GM23248 (cell line): ENCODE measurements around the gene CLDND2. TPM values are rescaled to one million over a fixed set of nuclear protein-coding genes. Genes with fewer than 3 reads are reported as not detected.
A peak's percentile ranks its signal among the peaks of the same experiment; 100 is the strongest.

ENCODE experiments used
- DNase-seq: peaks from one replicate; pipeline ENCODE4 v3.0.0-alpha.2; 2015
- H2AFZ ChIP-seq: fragments of 200-600 bp; sonication (generic); 2 replicates; pipeline ENCODE4 v1.6.1; 2016; ENCODE audit warnings: antibody characterized with exemption
- H3F3A ChIP-seq: fragments of 200-600 bp; sonication (generic); 2 replicates; pipeline ENCODE4 v1.6.1; 2016; ENCODE audit warnings: mild to moderate bottlenecking, antibody characterized with exemption, mixed run types; ENCODE audit not compliant: insufficient read depth
- H3K27ac ChIP-seq: fragments of 200-600 bp; sonication (generic); 2 replicates; pipeline ENCODE4 v1.5.1; 2016; ENCODE audit warnings: mild to moderate bottlenecking
- H3K27me3 ChIP-seq: fragments of 200-600 bp; sonication (generic); replicated peaks from 2 replicates; pipeline ENCODE4 v1.6.1; 2016; ENCODE audit warnings: mild to moderate bottlenecking; ENCODE audit not compliant: insufficient read depth
- H3K36me3 ChIP-seq: fragments of 200-600 bp; sonication (generic); 2 replicates; pipeline ENCODE4 v1.6.1; 2016; ENCODE audit warnings: low read depth, mild to moderate bottlenecking
- H3K4me1 ChIP-seq: fragments of 200-600 bp; sonication (generic); 2 replicates; pipeline ENCODE4 v1.6.1; 2016; ENCODE audit warnings: mild to moderate bottlenecking; ENCODE audit not compliant: insufficient read depth
- H3K4me2 ChIP-seq: fragments of 200-600 bp; sonication (generic); one replicate; pipeline ENCODE4 v1.6.1; 2016; ENCODE audit warnings: mild to moderate bottlenecking; ENCODE audit not compliant: unreplicated experiment
- H3K4me3 ChIP-seq: fragments of 200-600 bp; sonication (generic); 2 replicates; pipeline ENCODE4 v1.5.1; 2016; ENCODE audit warnings: mild to moderate bottlenecking
- H3K79me2 ChIP-seq: fragments of 200-600 bp; sonication (generic); 2 replicates; pipeline ENCODE4 v1.6.1; 2016; ENCODE audit warnings: mild to moderate bottlenecking; ENCODE audit not compliant: insufficient read depth
- H3K9ac ChIP-seq: fragments of 200-600 bp; sonication (generic); 2 replicates; pipeline ENCODE4 v1.6.1; 2016; ENCODE audit warnings: mild to moderate bottlenecking
- H3K9me2 ChIP-seq: fragments of 200-600 bp; sonication (generic); 2 replicates; pipeline ENCODE4 v1.6.1; 2016; ENCODE audit warnings: mixed run types, mild to moderate bottlenecking, moderate library complexity; ENCODE audit not compliant: insufficient read depth
- H3K9me3 ChIP-seq: fragments of 200-600 bp; sonication (generic); one replicate; pipeline ENCODE4 v1.6.1; 2017; ENCODE audit warnings: low read depth
- H4K20me1 ChIP-seq: fragments of 200-600 bp; sonication (generic); 2 replicates; pipeline ENCODE4 v1.6.0; 2016; ENCODE audit not compliant: insufficient read depth
- EZH2 ChIP-seq: fragments of 200-600 bp; sonication (generic); IDR thresholded peaks from 2 replicates; pipeline ENCODE4 v1.6.1; 2018; ENCODE audit warnings: antibody characterized with exemption, mild to moderate bottlenecking; ENCODE audit not compliant: insufficient read depth, poor library complexity, severe bottlenecking
- EZH2phosphoT487 ChIP-seq: fragments of 200-600 bp; sonication (generic); IDR thresholded peaks from 2 replicates; pipeline ENCODE4 v1.6.1; 2018; ENCODE audit warnings: antibody characterized with exemption, moderate library complexity, mild to moderate bottlenecking, low read depth; ENCODE audit not compliant: insufficient read depth
- WGBS, 2 experiments: methylation state at CpG; one replicate each; pipeline ENCODE4 v1.1.6; 2015 to 2017; ENCODE audit warnings: low lambda C conversion rate in 2 of 2, low coverage in 1 of 2; ENCODE audit errors: missing lambda C conversion rate in 2 of 2; 5-methylcytosine and 5-hydroxymethylcytosine counted together
- in situ Hi-C: fragments of 300-500 bp; cut with MboI; formaldehyde crosslinking; loops from 2 replicates; pipeline ENCODE4 v1.15.0; 2020
- polyA plus RNA-seq: library from polyadenylated mRNA; unstranded; fragments of >200 nt; fragmentation: Nextera tagmentation; extraction: Ambion mirVana; gene quantifications from 2 replicates; pipeline ENCODE4 v1.2.1, GENCODE V29; 2016
- total RNA-seq: library from RNA; depleted of rRNA; stranded (reverse); fragments of >200 nt; shearing (Covaris generic); gene quantifications from 2 replicates; pipeline ENCODE4 v1.2.3, GENCODE V29; 2014

CLDND2 gene
- total and polyA plus RNA-seq, 2 experiments from 2014 or later: 1.0 TPM; not detected in 1

GRCh38 chr19:51394050-51394836, 25.4 kb upstream of the CLDND2 start:
- H3K36me3 ChIP-seq: no peaks in the 10 kb centered on the region
- 2 to 3% methylated on average over 45 of the region's 45 CpGs for WGBS, 2 experiments
- peak overlapping the region; percentile 88 for H3K4me2 ChIP-seq
- no peaks in the 10 kb centered on the region for H4K20me1 ChIP-seq
- no peaks in the 10 kb centered on the region for H3K9me3 ChIP-seq
- H3K27me3 ChIP-seq: no peaks in the 10 kb centered on the region
- no peaks in the 10 kb centered on the region for H3K79me2 ChIP-seq
- TF ChIP-seq EZH2 (no peak), EZH2phosphoT487 (no peak)
- peak overlapping the region; percentile 42 for H3K27ac ChIP-seq
- peak overlapping the region; percentile 72 for H3K4me3 ChIP-seq
- in situ Hi-C loops: no loop called here
- H3F3A ChIP-seq: no peaks in the 10 kb centered on the region
- peak overlapping the region; percentile 67 for H3K9ac ChIP-seq
- peak overlapping the region; percentile 97 for H2AFZ ChIP-seq
- peak; percentile 99 for DNase-seq
- H3K4me1 ChIP-seq: no peaks in the 10 kb centered on the region
- H3K9me2 ChIP-seq: no peaks in the 10 kb centered on the region

DNA sequence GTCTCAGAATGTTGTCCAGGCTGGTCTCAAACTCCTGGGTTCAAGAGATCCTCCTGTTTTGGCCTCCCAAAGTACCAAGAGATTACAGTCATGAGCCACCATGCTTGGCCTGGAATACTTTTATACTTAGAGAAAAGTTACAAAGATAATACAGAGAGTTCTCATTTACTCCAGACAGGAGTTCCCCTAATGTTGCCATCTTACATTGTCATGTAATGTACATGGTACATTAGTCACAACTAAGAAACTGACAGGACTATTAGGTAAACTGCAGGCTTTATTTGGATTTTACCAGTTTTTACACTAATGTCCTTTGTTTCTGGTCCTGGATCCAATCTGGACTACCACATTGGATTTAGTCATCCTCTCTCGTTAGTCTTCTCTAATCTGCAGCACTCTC, 23.9 kb upstream of the CLDND2 start:
- Histone ChIP-seq H3K4me1 (no peaks in the 10 kb centered on the region), H3K36me3 (no peaks in the 10 kb centered on the region), H2AFZ (no peak overlapping the region), H3K9me3 (no peaks in the 10 kb centered on the region), H3K27ac (no peak overlapping the region), H3K4me2 (no peak overlapping the region), H3K9ac (no peak overlapping the region), H3K79me2 (no peaks in the 10 kb centered on the region), H3K4me3 (no peak overlapping the region), H3K27me3 (no peaks in the 10 kb centered on the region), H4K20me1 (no peaks in the 10 kb centered on the region), H3F3A (no peaks in the 10 kb centered on the region), H3K9me2 (no peaks in the 10 kb centered on the region)
- 89 to 100% methylated on average over 1 of the region's 1 CpG for WGBS, 2 experiments
- no peak for DNase-seq
- in situ Hi-C loops: no loop called here
- TF ChIP-seq EZH2: no peak
- TF ChIP-seq EZH2phosphoT487: no peak

DNA sequence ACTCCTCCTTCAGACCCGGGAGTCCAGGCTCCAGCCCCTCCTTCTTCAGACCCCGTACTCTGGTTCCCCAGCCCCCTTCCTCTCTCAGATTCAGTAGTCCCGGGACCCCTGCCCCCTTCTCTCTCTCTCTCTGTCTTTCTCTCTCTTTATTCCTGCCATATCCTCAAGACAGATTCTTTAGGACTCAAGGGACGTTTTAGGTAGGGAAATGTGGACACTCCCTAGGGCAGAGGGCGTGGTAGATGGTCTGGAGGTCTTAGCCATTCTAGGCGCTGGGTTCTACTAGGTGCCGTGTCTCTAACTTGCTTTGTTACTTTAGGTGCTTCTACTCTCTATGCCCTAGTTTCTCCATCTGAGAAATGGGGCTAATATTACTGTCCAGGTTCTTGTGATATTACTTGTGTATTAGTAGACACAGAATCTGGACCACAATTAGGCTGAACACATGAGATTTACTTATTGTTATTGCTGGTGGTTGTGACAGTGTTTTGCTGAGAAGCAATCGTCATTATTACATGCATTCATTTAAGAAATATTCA, 22.3 kb upstream of the CLDND2 start:
- no peak for DNase-seq
- no peaks in the 10 kb centered on the region for H3K9me2 ChIP-seq
- no peaks in the 10 kb centered on the region for H3K4me1 ChIP-seq
- TF ChIP-seq EZH2phosphoT487 (no peak), EZH2 (no peak)
- no peaks in the 10 kb centered on the region for H4K20me1 ChIP-seq
- H3K4me2 ChIP-seq: no peak overlapping the region
- 45 to 52% methylated on average over 6 to 8 of the region's 8 CpGs for WGBS, 2 experiments
- H3K4me3 ChIP-seq: no peak overlapping the region
- H3K79me2 ChIP-seq: no peaks in the 10 kb centered on the region
- H3K36me3 ChIP-seq: no peaks in the 10 kb centered on the region
- no peaks in the 10 kb centered on the region for H3F3A ChIP-seq
- H3K9ac ChIP-seq: no peak overlapping the region
- peak overlapping the region; percentile 65 for H2AFZ ChIP-seq
- H3K27me3 ChIP-seq: no peaks in the 10 kb centered on the region
- in situ Hi-C loops: no loop called here
- no peaks in the 10 kb centered on the region for H3K9me3 ChIP-seq
- H3K27ac ChIP-seq: no peak overlapping the region

- Histone ChIP-seq H3K9me2 (no peaks in the 10 kb centered on the region), H3K27ac (no peak overlapping the region), H3K9me3 (no peaks in the 10 kb centered on the region)
Measured at GRCh38 chr19:51389143-51389542, 20.3 kb upstream of the CLDND2 start.

More at GRCh38 chr19:51389143-51389542, 20.3 kb upstream of the CLDND2 start:
- Histone ChIP-seq H3K4me3 (no peak overlapping the region), H4K20me1 (no peaks in the 10 kb centered on the region), H3K79me2 (no peaks in the 10 kb centered on the region), H3K4me1 (no peaks in the 10 kb centered on the region), H3F3A (no peaks in the 10 kb centered on the region), H3K36me3 (no peaks in the 10 kb centered on the region), H2AFZ (no peak overlapping the region), H3K9ac (no peak overlapping the region), H3K4me2 (no peak overlapping the region), H3K27me3 (no peaks in the 10 kb centered on the region)
- 70 to 73% methylated on average over 12 to 13 of the region's 14 CpGs for WGBS, 2 experiments
- DNase-seq: no peak
- in situ Hi-C loops: no loop called here
- TF ChIP-seq EZH2 (no peak), EZH2phosphoT487 (no peak)
